Measurements from ENCODE around the gene PRRC2A.
"Not testable (repeated sequence)": the region's sequence is repeated elsewhere in the genome, so short reads cannot be mapped to it uniquely, and the experiment has no call there.

PRRC2A gene

GRCh38 chr6:31586008-31586407 is 34.5 kb upstream of the PRRC2A start, which contains the start of gene LST1:
Gene LST1, plus strand, starts transcription at chr6:31586277. Its CDS starts 1,023 bp downstream, at chr6:31587300.
- peak in 5 of 14 donors; percentile 9 to 42 (median 28) for DNase-seq

GRCh38 chr6:31586599-31587281 is 33.8 kb upstream of the PRRC2A start:
- peak in 7 of 14 donors; percentile 15 to 62 (median 40) for DNase-seq

GRCh38 chr6:31587791-31588777 is 32.4 kb upstream of the PRRC2A start:
- DNase-seq = peak in 1 of 14 donors; percentile 59

GRCh38 chr6:31588871-31589650 is 31.5 kb upstream of the PRRC2A start:
- no peak for DNase-seq

DNA sequence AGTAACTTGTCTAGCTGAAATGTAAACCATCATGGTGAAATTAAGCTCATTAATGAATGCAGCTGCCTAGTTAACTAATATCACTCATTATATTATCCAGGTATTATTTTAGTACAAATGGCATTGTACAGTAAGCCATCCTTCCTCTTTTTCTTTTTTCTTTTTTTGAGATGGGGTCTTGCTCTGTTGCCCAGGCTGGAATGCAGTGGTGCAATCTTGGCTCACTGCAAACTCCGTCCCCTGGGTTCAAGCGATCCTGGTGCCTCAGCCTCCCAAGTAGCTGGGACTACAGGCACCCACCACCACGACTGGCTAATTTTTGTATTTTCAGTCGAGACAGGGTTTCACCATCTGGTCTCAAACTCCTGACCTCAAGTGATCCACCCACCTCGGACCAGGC is 29.8 kb upstream of the PRRC2A start:
- not testable (repeated sequence) for DNase-seq

DNA sequence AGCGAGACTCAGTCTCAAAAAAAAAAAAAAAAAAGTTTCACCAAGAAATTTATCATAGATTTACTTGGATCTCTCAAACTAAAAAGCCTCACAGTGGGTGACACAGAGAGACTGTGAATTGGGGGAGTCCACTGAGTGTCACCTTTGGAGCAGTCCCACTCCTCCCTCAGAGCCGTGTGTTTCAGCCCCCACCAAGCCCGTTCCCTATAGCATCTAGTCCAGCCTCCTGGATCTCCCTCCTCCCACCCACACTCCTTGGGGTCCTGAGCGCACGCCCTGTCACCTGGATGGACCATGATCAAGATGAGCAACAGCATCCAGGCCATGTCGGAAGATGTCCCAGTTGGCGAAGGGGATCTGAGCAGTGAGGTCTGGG is 28.1 kb upstream of the PRRC2A start:
- no peak for DNase-seq

DNA sequence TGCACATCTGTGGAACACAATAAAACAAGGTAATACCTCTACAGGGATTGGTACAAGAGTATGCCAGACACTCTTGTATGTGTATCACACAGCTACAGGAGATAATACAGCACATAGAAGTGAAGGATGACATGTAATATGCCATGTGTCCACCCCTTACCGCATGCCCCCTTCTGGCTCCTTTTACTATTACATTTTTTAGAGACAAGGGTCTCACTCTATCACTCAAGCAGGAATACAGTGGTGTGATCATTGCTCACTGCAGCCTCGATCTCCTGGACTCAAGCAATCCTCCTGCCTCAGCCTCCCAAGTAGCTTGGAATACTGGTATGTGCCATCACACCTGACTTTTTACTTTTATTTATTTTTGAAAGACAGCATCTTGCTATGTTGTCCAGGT is 23.5 kb upstream of the PRRC2A start:
- no peak for DNase-seq

GRCh38 chr6:31607317-31607716 is 13.2 kb upstream of the PRRC2A start:
- DNase-seq = no peak

- DNase-seq = no peak
These were observed 10.8 kb upstream of the PRRC2A start for GRCh38 chr6:31609519-31610406.

- no peak for DNase-seq
These were observed 9.5 kb upstream of the PRRC2A start for GRCh38 chr6:31610968-31611367.

DNA sequence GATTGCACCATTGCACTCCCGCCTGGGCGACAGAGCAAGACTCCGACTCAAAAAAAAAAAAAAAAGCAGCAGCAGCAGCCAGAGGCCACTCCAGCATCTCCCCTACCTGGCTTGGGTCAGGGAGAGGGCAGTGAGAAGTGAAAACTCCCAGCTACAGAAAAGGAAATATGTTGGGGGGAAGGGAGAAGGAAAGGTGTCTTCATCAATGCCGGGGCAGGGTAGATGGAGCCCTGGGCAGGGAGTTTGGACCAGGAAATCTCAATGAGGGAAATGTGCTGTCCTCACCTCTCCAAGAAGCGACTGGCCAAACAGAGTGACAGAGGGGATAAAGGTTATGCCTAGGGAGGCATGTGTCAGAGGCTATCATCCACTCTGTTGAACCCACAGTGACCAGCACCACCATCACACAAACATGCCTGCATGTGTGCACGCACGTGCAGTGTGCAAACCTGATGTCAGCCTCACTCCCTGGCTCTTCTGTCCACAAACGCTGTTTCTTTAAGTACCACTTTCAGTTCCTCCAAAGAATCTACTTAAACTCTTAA is 6.4 kb upstream of the PRRC2A start:
- peak in 3 of 14 donors; percentile 13 to 14 (median 13) for DNase-seq

DNA sequence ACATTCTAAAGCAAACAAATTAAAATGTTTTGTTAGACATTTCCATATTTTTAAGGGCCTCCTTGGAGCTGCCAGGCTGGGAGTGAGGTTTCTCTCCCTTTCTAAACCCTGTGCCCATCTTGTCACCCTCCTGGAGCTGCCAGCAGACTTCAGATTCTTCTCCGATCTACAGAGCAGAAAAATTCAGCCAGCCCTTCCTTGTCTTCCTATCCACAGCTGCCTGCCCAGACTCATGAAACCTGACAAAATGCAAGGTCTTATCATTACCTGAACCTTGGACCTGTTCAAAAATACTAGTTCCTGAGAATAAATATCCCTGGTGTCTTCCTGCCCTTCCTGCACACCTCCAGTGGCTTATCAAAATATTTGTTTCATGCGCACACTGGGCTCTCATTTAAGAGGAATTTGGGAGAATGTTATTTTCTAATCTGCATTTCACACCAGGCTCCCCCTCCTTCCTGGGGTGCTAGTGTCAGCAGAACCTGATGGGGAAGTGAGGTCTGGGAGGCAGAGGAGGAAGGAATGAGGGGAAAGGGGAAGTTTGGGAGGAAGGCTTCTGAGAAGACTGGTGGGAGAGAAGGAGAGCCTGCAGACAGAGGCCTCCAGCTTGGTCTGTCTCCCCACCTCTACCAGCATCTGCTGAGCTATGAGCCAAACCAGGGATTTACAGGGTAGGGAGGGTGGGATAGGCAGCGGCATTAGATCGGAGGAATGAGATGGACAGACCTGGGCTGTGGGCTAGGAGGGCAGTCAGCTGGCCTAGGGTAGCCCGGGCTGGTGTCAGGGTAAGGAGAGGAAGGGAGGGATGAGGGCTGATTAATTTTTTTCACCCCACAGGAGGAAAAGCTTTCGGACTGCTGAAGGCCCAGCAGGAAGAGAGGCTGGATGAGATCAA is 5.6 kb upstream of the PRRC2A start, which contains the start of gene AIF1:
AIF1 (plus strand) TSS at position 551 of the 895 bp plus-strand sequence; CDS start at position 647, 96 bp downstream.
- peak in 4 of 14 donors; percentile 14 to 32 (median 16) for DNase-seq

GRCh38 chr6:31615748-31616147 is 4.8 kb upstream of the PRRC2A start:
- peak in 4 of 14 donors; percentile 13 to 40 (median 22) for DNase-seq

DNA sequence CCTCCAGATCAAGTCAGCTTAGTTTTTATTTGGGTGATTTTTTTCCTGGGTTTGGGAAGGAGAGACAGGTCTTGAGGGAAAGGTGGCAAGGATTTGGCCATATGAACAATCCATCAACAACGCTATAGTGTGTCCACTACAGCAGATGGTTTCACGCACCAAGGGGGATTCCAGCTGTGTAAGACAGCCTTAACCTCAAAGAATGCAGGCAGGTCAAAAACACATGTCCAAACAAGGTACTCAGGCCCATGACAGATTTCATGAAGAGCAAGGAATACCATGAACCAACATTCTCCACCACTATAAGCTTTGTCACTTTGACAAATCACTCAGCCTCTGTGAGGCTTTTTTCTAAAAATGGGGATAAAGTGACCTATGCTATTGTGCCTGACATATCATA is 3.5 kb upstream of the PRRC2A start:
- DNase-seq = no peak

- DNase-seq = peak; percentile 92 to 100 (median 98)
These were observed 520 bp upstream of the PRRC2A start for GRCh38 chr6:31619805-31620585.

- DNase-seq = peak in 1 of 14 donors; percentile 5
These were observed 915 bp downstream of the PRRC2A start for GRCh38 chr6:31621320-31621939.

DNA sequence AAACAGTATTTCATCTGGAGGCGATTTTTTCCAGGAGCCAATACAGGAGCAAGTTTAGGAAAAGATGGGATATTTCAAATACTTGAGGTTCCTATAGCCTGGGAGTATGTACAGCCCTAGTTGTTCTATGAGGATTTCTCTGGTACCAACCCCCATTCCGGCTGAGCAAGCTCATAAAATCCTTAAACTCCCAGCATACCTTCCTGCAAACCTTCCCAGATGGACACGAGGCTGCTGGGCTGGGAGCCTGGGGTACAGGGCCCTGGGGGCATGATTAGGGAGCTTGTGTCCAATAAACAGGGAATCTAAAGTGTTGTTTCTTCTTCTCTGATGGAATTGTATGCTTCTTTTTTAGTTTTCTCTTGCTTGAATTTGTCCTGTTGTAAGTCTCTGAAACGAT is 1.5 kb downstream of the PRRC2A start:
- DNase-seq = peak in 1 of 14 donors; percentile 13

GRCh38 chr6:31622684-31623091 is 2.2 kb downstream of the PRRC2A start:
- DNase-seq = peak in 1 of 14 donors; percentile 10
